Mesenchymal stem cell (in vitro differentiated cells and primary cell): ENCODE measurements around the gene CPOX.
A peak's percentile ranks its signal among the peaks of the same experiment; 100 is the strongest.

Experiments
- DNase-seq: peaks from one replicate; pipeline ENCODE4 v3.0.0-alpha.2; 2013
- H2AFZ ChIP-seq: one replicate; pipeline ENCODE4 v1.6.1; 2013; ENCODE audit warnings: low read depth, mild to moderate bottlenecking, control low read depth, inconsistent platforms, low read length, moderate library complexity
- H2AK5ac ChIP-seq: 2 replicates; pipeline ENCODE4 v1.6.1; 2013; ENCODE audit warnings: low read length, moderate library complexity, mild to moderate bottlenecking, inconsistent platforms; ENCODE audit not compliant: severe bottlenecking
- H2BK120ac ChIP-seq: one replicate; pipeline ENCODE4 v1.6.1; 2013; ENCODE audit warnings: low read depth, mild to moderate bottlenecking, inconsistent platforms, low read length, moderate library complexity
- H2BK12ac ChIP-seq, 2 experiments: one replicate each; pipeline ENCODE4 v1.6.1; 2013; ENCODE audit warnings: inconsistent platforms in 2 of 2, low read length in 2 of 2, mild to moderate bottlenecking in 2 of 2, moderate library complexity in 2 of 2, control low read depth in 1 of 2
- H2BK15ac ChIP-seq: one replicate; pipeline ENCODE4 v1.6.1; 2013; ENCODE audit warnings: mild to moderate bottlenecking, low read depth, inconsistent platforms; ENCODE audit not compliant: poor library complexity, severe bottlenecking
- H2BK5ac ChIP-seq: 2 replicates; pipeline ENCODE4 v1.6.1; 2013; ENCODE audit warnings: low read depth, mild to moderate bottlenecking, low read length, control low read depth, inconsistent platforms; ENCODE audit not compliant: poor library complexity, severe bottlenecking
- H3K14ac ChIP-seq, 2 experiments: one replicate each; pipeline ENCODE4 v1.6.1; 2013; ENCODE audit warnings: inconsistent platforms in 2 of 2, low read length in 2 of 2, control low read depth in 1 of 2, mild to moderate bottlenecking in 1 of 2, moderate library complexity in 1 of 2
- H3K18ac ChIP-seq, 2 experiments: one replicate each; pipeline ENCODE4 v1.6.1; 2013; ENCODE audit warnings: inconsistent platforms in 2 of 2, low read length in 2 of 2, control low read depth in 1 of 2, low read depth in 1 of 2, mild to moderate bottlenecking in 1 of 2
- H3K23ac ChIP-seq, 2 experiments: one replicate each; pipeline ENCODE4 v1.6.1; 2013; ENCODE audit warnings: inconsistent platforms in 2 of 2, low read length in 2 of 2, mild to moderate bottlenecking in 2 of 2, moderate library complexity in 2 of 2, control low read depth in 1 of 2
- H3K27ac ChIP-seq: 2 replicates; pipeline ENCODE4 v1.5.1; 2013; ENCODE audit warnings: mild to moderate bottlenecking, moderate library complexity, low read length, control low read depth, inconsistent platforms; ENCODE audit not compliant: poor library complexity, severe bottlenecking
- H3K27me3 ChIP-seq, 2 experiments: 2 replicates each; pipeline versions ENCODE4 v1.6.1 to v1.7.0; 2013; ENCODE audit warnings: low read length in 2 of 2, mild to moderate bottlenecking in 2 of 2, moderate library complexity in 2 of 2, control low read depth in 1 of 2, inconsistent platforms in 1 of 2; ENCODE audit not compliant: control insufficient read depth in 1 of 2, insufficient read depth in 1 of 2
- H3K36me3 ChIP-seq, 2 experiments: 2 replicates each; pipeline versions ENCODE4 v1.6.1 to v1.7.0; 2013; ENCODE audit warnings: low read length in 2 of 2, control low read depth in 1 of 2, inconsistent platforms in 1 of 2, low read depth in 1 of 2, mild to moderate bottlenecking in 1 of 2; ENCODE audit not compliant: insufficient read depth in 2 of 2, control insufficient read depth in 1 of 2
- H3K4ac ChIP-seq, 2 experiments: one replicate each; pipeline ENCODE4 v1.6.1; 2013; ENCODE audit warnings: inconsistent platforms in 2 of 2, low read length in 2 of 2, mild to moderate bottlenecking in 2 of 2, moderate library complexity in 2 of 2, control low read depth in 1 of 2, low read depth in 1 of 2
- H3K4me1 ChIP-seq: 2 replicates; pipeline ENCODE4 v1.6.1; 2013; ENCODE audit warnings: low read depth, low read length, control low read depth; ENCODE audit not compliant: control insufficient read depth, insufficient read depth
- H3K4me2 ChIP-seq: 2 replicates; pipeline ENCODE4 v1.6.1; 2013; ENCODE audit warnings: low read length, mild to moderate bottlenecking, inconsistent platforms; ENCODE audit not compliant: poor library complexity, severe bottlenecking
- H3K4me3 ChIP-seq, 2 experiments: 2 replicates each; pipeline versions ENCODE4 v1.5.1 to v1.7.0; 2013; ENCODE audit warnings: low read length in 2 of 2, mild to moderate bottlenecking in 2 of 2, control low read depth in 1 of 2, low read depth in 1 of 2; ENCODE audit not compliant: insufficient read depth in 1 of 2
- H3K79me1 ChIP-seq: replicated peaks from 2 replicates; pipeline ENCODE4 v1.6.1; 2013; ENCODE audit warnings: mild to moderate bottlenecking, control low read depth, low read length, inconsistent platforms; ENCODE audit not compliant: poor library complexity, severe bottlenecking
- H3K9ac ChIP-seq: 2 replicates; pipeline ENCODE4 v1.7.0; 2013; ENCODE audit warnings: mild to moderate bottlenecking, low read length, moderate library complexity
- H3K9me3 ChIP-seq: 2 replicates; pipeline ENCODE4 v1.7.0; 2013; ENCODE audit warnings: mild to moderate bottlenecking, low read length; ENCODE audit not compliant: control insufficient read depth
- H4K8ac ChIP-seq: one replicate; pipeline ENCODE4 v1.6.1; 2013; ENCODE audit warnings: inconsistent platforms, mild to moderate bottlenecking, low read length, moderate library complexity
- H4K91ac ChIP-seq: one replicate; pipeline ENCODE4 v1.6.1; 2013; ENCODE audit warnings: mild to moderate bottlenecking, low read length, inconsistent platforms
- WGBS: methylation state at CpG from one replicate; pipeline ENCODE4 v1.1.7; 2013; ENCODE audit warnings: mixed read lengths; 5-methylcytosine and 5-hydroxymethylcytosine counted together

The CPOX gene

GRCh38 chr3:98600412-98601095 lies 7.1 kb upstream of the CPOX start:
- H3K4me3 ChIP-seq = no peak overlapping the region
- H3K79me1 ChIP-seq = no peaks in the 10 kb centered on the region
- no peaks in the 10 kb centered on the region for H3K27me3 ChIP-seq
- H4K91ac ChIP-seq = no peak overlapping the region
- H2BK15ac ChIP-seq = no peak overlapping the region
- H3K4ac ChIP-seq = no peak overlapping the region
- no peak overlapping the region for H2BK120ac ChIP-seq
- H3K23ac ChIP-seq = no peak overlapping the region
- H3K9me3 ChIP-seq = no peaks in the 10 kb centered on the region
- no peak overlapping the region for H2BK5ac ChIP-seq
- H4K8ac ChIP-seq = no peak overlapping the region
- H3K27ac ChIP-seq = no peak overlapping the region
- no peaks in the 10 kb centered on the region for H3K4me1 ChIP-seq
- no peak for DNase-seq
- no peaks in the 10 kb centered on the region for H3K36me3 ChIP-seq
- no peak overlapping the region for H3K14ac ChIP-seq
- H3K18ac ChIP-seq = no peak overlapping the region
- whole genome bisulfite sequencing = 100% methylated on average over 1 of the region's 4 CpGs
- H2BK12ac ChIP-seq = no peak overlapping the region
- no peak overlapping the region for H2AFZ ChIP-seq
- H2AK5ac ChIP-seq = no peak overlapping the region
- no peak overlapping the region for H3K4me2 ChIP-seq
- H3K9ac ChIP-seq = no peak overlapping the region

- Histone ChIP-seq H3K4me1 (no peaks in the 10 kb centered on the region), H4K8ac (no peak overlapping the region), H3K4me2 (no peak overlapping the region), H3K18ac (no peak overlapping the region), H3K14ac (no peak overlapping the region), H3K23ac (no peak overlapping the region), H3K27me3 (no peaks in the 10 kb centered on the region), H4K91ac (no peak overlapping the region), H3K4me3 (no peak overlapping the region), H3K4ac (no peak overlapping the region), H2BK15ac (no peak overlapping the region), H3K36me3 (no peaks in the 10 kb centered on the region), H2BK12ac (no peak overlapping the region), H3K9me3 (no peaks in the 10 kb centered on the region), H3K27ac (no peak overlapping the region), H2AFZ (no peak overlapping the region), H2AK5ac (no peak overlapping the region), H3K9ac (no peak overlapping the region), H2BK120ac (no peak overlapping the region), H3K79me1 (no peaks in the 10 kb centered on the region), H2BK5ac (no peak overlapping the region)
- no peak for DNase-seq
- WGBS = 93% methylated on average over 3 of the region's 5 CpGs
Observed at GRCh38 chr3:98599647-98600411, 6.4 kb upstream of the CPOX start.

- DNase-seq = no peak
- H2BK15ac ChIP-seq = no peak overlapping the region
- no CpG with 5 or more reads among the region's 2 CpGs for WGBS
Observed at GRCh38 chr3:98598492-98598891, 5.1 kb upstream of the CPOX start.

GRCh38 chr3:98596541-98597500 lies 3.4 kb upstream of the CPOX start:
- no peak overlapping the region for H2AK5ac ChIP-seq
- WGBS = 48% methylated on average over 1 of the region's 1 CpG

More at GRCh38 chr3:98598492-98598891, 5.1 kb upstream of the CPOX start:
- H2BK12ac ChIP-seq = no peak overlapping the region
- no peaks in the 10 kb centered on the region for H3K27me3 ChIP-seq
- no peak overlapping the region for H3K27ac ChIP-seq
- no peak overlapping the region for H3K9ac ChIP-seq
- no peak overlapping the region for H3K23ac ChIP-seq
- no peak overlapping the region for H4K8ac ChIP-seq
- H2BK120ac ChIP-seq = no peak overlapping the region
- no peak overlapping the region for H3K4me2 ChIP-seq
- H2AK5ac ChIP-seq = no peak overlapping the region
- no peaks in the 10 kb centered on the region for H3K9me3 ChIP-seq
- H3K18ac ChIP-seq = no peak overlapping the region
- no peak overlapping the region for H2AFZ ChIP-seq
- H3K4me1 ChIP-seq = no peaks in the 10 kb centered on the region
- no peak overlapping the region for H3K4ac ChIP-seq
- no peak overlapping the region for H3K4me3 ChIP-seq
- H3K36me3 ChIP-seq = no peaks in the 10 kb centered on the region
- H3K79me1 ChIP-seq = no peaks in the 10 kb centered on the region
- H3K14ac ChIP-seq = no peak overlapping the region
- H4K91ac ChIP-seq = no peak overlapping the region
- no peak overlapping the region for H2BK5ac ChIP-seq

More at GRCh38 chr3:98596541-98597500, 3.4 kb upstream of the CPOX start:
- Histone ChIP-seq H2BK120ac (no peak overlapping the region), H3K14ac (no peak overlapping the region), H3K27me3 (no peaks in the 10 kb centered on the region), H3K4me1 (peaks cover 2% of the 10 kb centered on the region), H2BK5ac (no peak overlapping the region), H3K4me2 (no peak overlapping the region), H3K9ac (no peak overlapping the region), H3K4ac (no peak overlapping the region), H3K23ac (no peak overlapping the region), H3K79me1 (peaks cover 2% of the 10 kb centered on the region), H4K8ac (no peak overlapping the region), H3K9me3 (no peaks in the 10 kb centered on the region), H3K36me3 (no peaks in the 10 kb centered on the region), H3K18ac (no peak overlapping the region), H2BK15ac (no peak overlapping the region), H3K27ac (no peak overlapping the region), H2AFZ (no peak overlapping the region), H3K4me3 (no peak overlapping the region), H4K91ac (no peak overlapping the region), H2BK12ac (no peak overlapping the region)
- DNase-seq = peak; percentile 49
